ENCODE data around the gene ANKMY1.

ANKMY1 gene

GRCh38 chr2:240560084-240560479 lies 2.3 kb upstream of the ANKMY1 start, which contains the start of gene DUSP28:
DUSP28 (plus strand) TSS chr2:240560357; CDS start chr2:240560685, 328 bp downstream.
- peak; percentile 95 for DNase-seq (ENCODE audit: low read depth)
- H3K4me3 ChIP-seq (ENCODE audit: low read depth, low read length), result peak within 1 kb of the TSS; percentile 87
- peak; percentile 99 for TF ChIP-seq MYC (IDR thresholded peaks at IDR 0.05; ENCODE audit: low read depth, low read length)
- peak; percentile 98 for TF ChIP-seq MAX (IDR thresholded peaks at IDR 0.05; ENCODE audit: low read depth, low read length)
- TF ChIP-seq POLR2A (IDR thresholded peaks at IDR 0.05; ENCODE audit: extremely low read depth, insufficient read length), result peak; percentile 68
- TF ChIP-seq CTCF (IDR thresholded peaks at IDR 0.05; ENCODE audit: low read depth, low read length), result no peak

GRCh38 chr2:240559286-240559685 lies 1.5 kb upstream of the ANKMY1 start:
- peak; percentile 44 for DNase-seq (ENCODE audit: low read depth)
- H3K4me3 ChIP-seq (ENCODE audit: low read depth, low read length), result peak overlapping the region; percentile 87
- TF ChIP-seq MAX (IDR thresholded peaks at IDR 0.05; ENCODE audit: low read depth, low read length) (no peak), CTCF (IDR thresholded peaks at IDR 0.05; ENCODE audit: low read depth, low read length) (no peak), MYC (IDR thresholded peaks at IDR 0.05; ENCODE audit: low read depth, low read length) (no peak), POLR2A (IDR thresholded peaks at IDR 0.05; ENCODE audit: extremely low read depth, insufficient read length) (no peak)

- TF ChIP-seq CTCF (IDR thresholded peaks at IDR 0.05; ENCODE audit: low read depth, low read length) (no peak), POLR2A (IDR thresholded peaks at IDR 0.05; ENCODE audit: extremely low read depth, insufficient read length) (no peak), MAX (IDR thresholded peaks at IDR 0.05; ENCODE audit: low read depth, low read length) (no peak), MYC (IDR thresholded peaks at IDR 0.05; ENCODE audit: low read depth, low read length) (no peak)
- peak overlapping the region; percentile 87 for H3K4me3 ChIP-seq (ENCODE audit: low read depth, low read length)
- no peak for DNase-seq (ENCODE audit: low read depth)
Measured at GRCh38 chr2:240558236-240558761, 511 bp upstream of the ANKMY1 start.

- H3K4me3 ChIP-seq (ENCODE audit: low read depth, low read length), result no peak overlapping the region
Measured at GRCh38 chr2:240557101-240557751, 562 bp downstream of the ANKMY1 start.

GRCh38 chr2:240556553-240557100 lies 1.2 kb downstream of the ANKMY1 start:
- no peak overlapping the region for H3K4me3 ChIP-seq (ENCODE audit: low read depth, low read length)
- peak; percentile 71 for DNase-seq (ENCODE audit: low read depth)
- TF ChIP-seq POLR2A (IDR thresholded peaks at IDR 0.05; ENCODE audit: extremely low read depth, insufficient read length) (no peak), CTCF (IDR thresholded peaks at IDR 0.05; ENCODE audit: low read depth, low read length) (peak; percentile 49)

More at GRCh38 chr2:240557101-240557751, 562 bp downstream of the ANKMY1 start:
- DNase-seq (ENCODE audit: low read depth), result no peak
- no peak for TF ChIP-seq POLR2A (IDR thresholded peaks at IDR 0.05; ENCODE audit: extremely low read depth, insufficient read length)

- no peak for TF ChIP-seq MYC (IDR thresholded peaks at IDR 0.05; ENCODE audit: low read depth, low read length)
- DNase-seq (ENCODE audit: low read depth), result no peak
- H3K4me3 ChIP-seq (ENCODE audit: low read depth, low read length), result no peak overlapping the region
Measured at GRCh38 chr2:240555541-240556250, 2.1 kb downstream of the ANKMY1 start.

All from NB4 (cell line).